Cardiac muscle cell (in vitro differentiated cells and primary cell): ENCODE measurements around the gene PRRC2B. TPM values are rescaled to one million over a fixed set of nuclear protein-coding genes. Genes with fewer than 3 reads are reported as not detected.

ENCODE experiments used
- DNase-seq, 2 donors: peaks; one replicate each; pipeline versions ENCODE4 v3.0.0 to v3.0.0-alpha.2; 2010 to 2017; ENCODE audit warnings: low read depth in 1 of 2, low spot score in 1 of 2
- H3K27ac ChIP-seq: fragments of 200-600 bp; sonication (generic); 2 replicates; pipeline ENCODE4 v1.5.1; 2016
- H3K27me3 ChIP-seq: fragments of 200-600 bp; sonication (generic); 2 replicates; pipeline ENCODE4 v1.6.0; 2016; ENCODE audit warnings: control low read depth
- H3K36me3 ChIP-seq: fragments of 200-600 bp; sonication (generic); 2 replicates; pipeline ENCODE4 v1.5.1; 2016; ENCODE audit warnings: control low read depth
- H3K4me1 ChIP-seq: fragments of 200-600 bp; sonication (generic); 2 replicates; pipeline ENCODE4 v1.8.1; 2017; ENCODE audit warnings: low read depth, mild to moderate bottlenecking, mixed run types
- H3K4me3 ChIP-seq: fragments of 200-600 bp; sonication (generic); 2 replicates; pipeline ENCODE4 v1.5.1; 2016; ENCODE audit warnings: mild to moderate bottlenecking
- H3K9me3 ChIP-seq: fragments of 200-600 bp; sonication (generic); 2 replicates; pipeline ENCODE4 v1.5.1; 2017; ENCODE audit warnings: low read depth, mild to moderate bottlenecking, control low read depth
- polyA plus RNA-seq: library from polyadenylated mRNA; unstranded; fragments of >200 nt; fragmentation: Nextera tagmentation; extraction: Ambion mirVana; gene quantifications from 2 replicates; pipeline ENCODE4 v1.2.1, GENCODE V29; 2016
- total RNA-seq: library from RNA; depleted of rRNA; stranded (reverse); fragments of >200 nt; gene quantifications from 2 replicates; pipeline ENCODE4 v1.2.3, GENCODE V29; 2016
- TF ChIP-seq, protein P1 (sequence below): IDR thresholded peaks from 2 replicates; pipeline ENCODE4 v1.5.1; 2012; ENCODE audit warnings: low read depth, mild to moderate bottlenecking, low read length

Gene PRRC2B
- total and polyA plus RNA-seq, 2 experiments from 2014 or later: 71.1 to 259 TPM

DNA sequence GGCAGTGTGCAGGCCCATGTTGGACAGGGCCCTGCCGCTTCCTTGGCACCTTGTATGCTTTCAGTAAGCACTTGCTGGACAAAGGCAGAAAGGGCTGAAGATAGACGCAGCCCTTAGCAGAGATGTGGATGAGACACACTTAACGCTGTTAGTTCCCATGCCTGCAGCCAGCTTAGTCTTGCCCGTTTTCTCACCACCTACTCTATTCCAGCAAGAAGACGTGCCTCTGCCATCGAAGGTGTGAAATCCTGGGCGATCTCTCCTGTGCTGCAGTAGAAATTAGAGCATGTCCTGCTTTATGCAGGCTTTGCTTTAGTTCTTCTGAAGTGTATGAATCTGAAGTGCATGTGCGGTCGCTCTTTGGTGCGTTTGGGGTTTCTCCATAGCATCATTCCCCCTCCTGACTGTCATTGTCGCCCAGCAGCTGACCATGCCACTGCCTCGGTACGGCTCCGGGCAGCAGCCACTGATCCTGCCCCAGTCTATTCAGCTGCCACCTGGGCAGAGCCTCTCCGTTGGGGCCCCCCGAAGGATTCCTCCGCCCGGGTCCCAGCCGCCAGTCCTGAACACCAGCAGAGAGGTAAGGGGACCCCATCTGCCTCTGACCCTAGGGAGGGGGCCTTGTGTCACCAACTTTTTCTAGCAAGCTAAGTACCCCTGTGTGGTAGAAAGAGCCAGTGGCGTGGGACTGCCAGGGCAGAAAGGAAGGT, 97.3 kb downstream of the PRRC2B start:
- no peaks in the 10 kb centered on the region for H3K9me3 ChIP-seq
- no peaks in the 10 kb centered on the region for H3K4me1 ChIP-seq
- peaks cover 92% of the 10 kb centered on the region for H3K36me3 ChIP-seq
- TF ChIP-seq, protein P1, sequence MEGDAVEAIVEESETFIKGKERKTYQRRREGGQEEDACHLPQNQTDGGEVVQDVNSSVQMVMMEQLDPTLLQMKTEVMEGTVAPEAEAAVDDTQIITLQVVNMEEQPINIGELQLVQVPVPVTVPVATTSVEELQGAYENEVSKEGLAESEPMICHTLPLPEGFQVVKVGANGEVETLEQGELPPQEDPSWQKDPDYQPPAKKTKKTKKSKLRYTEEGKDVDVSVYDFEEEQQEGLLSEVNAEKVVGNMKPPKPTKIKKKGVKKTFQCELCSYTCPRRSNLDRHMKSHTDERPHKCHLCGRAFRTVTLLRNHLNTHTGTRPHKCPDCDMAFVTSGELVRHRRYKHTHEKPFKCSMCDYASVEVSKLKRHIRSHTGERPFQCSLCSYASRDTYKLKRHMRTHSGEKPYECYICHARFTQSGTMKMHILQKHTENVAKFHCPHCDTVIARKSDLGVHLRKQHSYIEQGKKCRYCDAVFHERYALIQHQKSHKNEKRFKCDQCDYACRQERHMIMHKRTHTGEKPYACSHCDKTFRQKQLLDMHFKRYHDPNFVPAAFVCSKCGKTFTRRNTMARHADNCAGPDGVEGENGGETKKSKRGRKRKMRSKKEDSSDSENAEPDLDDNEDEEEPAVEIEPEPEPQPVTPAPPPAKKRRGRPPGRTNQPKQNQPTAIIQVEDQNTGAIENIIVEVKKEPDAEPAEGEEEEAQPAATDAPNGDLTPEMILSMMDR: no peak
- DNase-seq: no peak
- H3K27ac ChIP-seq: no peak overlapping the region
- H3K27me3 ChIP-seq: no peaks in the 10 kb centered on the region
- H3K4me3 ChIP-seq: no peak overlapping the region

DNA sequence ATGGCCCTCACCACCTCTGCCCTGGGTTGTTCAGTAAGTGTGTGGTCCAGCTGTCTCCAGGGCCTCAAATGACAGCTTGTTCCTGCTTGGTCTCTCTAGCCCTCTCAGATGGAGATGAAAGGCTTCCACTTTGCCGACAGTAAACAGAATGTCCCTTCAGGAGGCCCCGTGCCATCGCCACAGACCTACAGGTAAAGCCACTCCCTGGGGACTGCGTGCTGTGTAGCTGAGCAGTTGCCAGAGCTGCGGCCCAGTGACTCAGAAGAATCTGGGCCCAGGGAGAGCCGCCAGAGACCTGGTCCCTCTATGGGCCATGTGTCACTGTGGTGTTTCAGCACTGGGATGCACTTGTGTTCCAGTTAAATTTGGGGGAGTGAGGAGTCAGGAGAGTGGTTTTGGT, 98.2 kb downstream of the PRRC2B start:
- TF ChIP-seq, protein P1: no peak
- Histone ChIP-seq H3K27ac (no peak overlapping the region), H3K9me3 (no peaks in the 10 kb centered on the region)

DNA sequence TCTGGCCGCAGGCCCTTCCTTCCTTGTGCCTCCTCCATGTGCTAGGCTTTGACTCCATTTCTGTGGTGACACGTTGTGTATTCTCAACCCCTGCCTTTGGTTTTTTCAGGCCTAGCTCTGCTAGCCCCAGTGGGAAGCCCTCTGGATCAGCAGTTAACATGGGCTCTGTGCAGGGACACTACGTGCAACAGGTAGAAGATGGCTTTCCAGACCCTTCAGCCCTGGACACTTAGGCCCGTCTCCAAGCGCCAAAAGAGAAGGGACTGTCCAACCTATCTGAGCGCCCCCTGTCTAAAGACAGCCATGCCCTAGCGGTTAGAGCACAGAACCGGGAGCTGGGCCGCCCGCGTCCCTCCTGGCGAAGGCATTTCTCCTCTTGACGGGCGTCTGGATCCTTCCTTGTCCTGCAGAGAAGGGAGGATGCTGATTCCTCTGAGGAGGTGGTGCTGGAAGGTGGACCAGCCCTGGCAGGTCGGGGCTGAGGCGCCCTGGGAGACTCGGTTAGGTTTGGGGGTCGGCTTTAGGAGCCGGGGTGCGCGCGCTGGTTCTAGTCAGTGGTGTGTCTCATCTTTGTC, 100.5 kb downstream of the PRRC2B start:
- no peak overlapping the region for H3K4me3 ChIP-seq
- DNase-seq: no peak
- TF ChIP-seq, protein P1: no peak
- H3K27me3 ChIP-seq: no peaks in the 10 kb centered on the region
- H3K36me3 ChIP-seq: peaks cover 88% of the 10 kb centered on the region
- no peaks in the 10 kb centered on the region for H3K4me1 ChIP-seq
- H3K9me3 ChIP-seq: no peaks in the 10 kb centered on the region
- no peak overlapping the region for H3K27ac ChIP-seq

More for the DNA sequence above, 98.2 kb downstream of the PRRC2B start:
- H3K4me1 ChIP-seq: no peaks in the 10 kb centered on the region
- DNase-seq: no peak
- H3K36me3 ChIP-seq: peaks cover 91% of the 10 kb centered on the region
- H3K4me3 ChIP-seq: no peak overlapping the region
- H3K27me3 ChIP-seq: no peaks in the 10 kb centered on the region

DNA sequence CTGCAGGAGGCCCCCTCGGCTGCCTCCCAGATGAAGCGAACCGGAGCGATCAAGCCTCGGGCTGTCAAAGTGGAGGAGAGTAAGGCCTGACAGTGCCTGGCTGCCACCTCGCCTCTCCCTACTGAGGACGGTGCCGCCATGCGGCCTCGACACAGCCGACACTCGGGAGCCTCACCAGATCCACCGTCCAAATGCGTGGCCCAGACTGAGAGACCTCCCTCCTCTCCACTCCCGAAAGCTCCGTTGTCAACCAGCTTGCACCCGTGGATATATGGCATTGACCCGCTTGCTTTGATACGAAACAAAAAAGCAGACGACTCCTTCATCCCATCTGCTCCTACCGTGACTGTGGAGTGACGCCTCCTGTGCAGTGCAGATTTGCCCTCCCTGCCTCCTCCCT, 101.9 kb downstream of the PRRC2B start:
- no peak overlapping the region for H3K27ac ChIP-seq
- DNase-seq: no peak
- no peaks in the 10 kb centered on the region for H3K27me3 ChIP-seq
- H3K4me1 ChIP-seq: no peaks in the 10 kb centered on the region
- H3K9me3 ChIP-seq: no peaks in the 10 kb centered on the region
- no peak overlapping the region for H3K4me3 ChIP-seq
- H3K36me3 ChIP-seq: peaks cover 82% of the 10 kb centered on the region
- TF ChIP-seq, protein P1: no peak

DNA sequence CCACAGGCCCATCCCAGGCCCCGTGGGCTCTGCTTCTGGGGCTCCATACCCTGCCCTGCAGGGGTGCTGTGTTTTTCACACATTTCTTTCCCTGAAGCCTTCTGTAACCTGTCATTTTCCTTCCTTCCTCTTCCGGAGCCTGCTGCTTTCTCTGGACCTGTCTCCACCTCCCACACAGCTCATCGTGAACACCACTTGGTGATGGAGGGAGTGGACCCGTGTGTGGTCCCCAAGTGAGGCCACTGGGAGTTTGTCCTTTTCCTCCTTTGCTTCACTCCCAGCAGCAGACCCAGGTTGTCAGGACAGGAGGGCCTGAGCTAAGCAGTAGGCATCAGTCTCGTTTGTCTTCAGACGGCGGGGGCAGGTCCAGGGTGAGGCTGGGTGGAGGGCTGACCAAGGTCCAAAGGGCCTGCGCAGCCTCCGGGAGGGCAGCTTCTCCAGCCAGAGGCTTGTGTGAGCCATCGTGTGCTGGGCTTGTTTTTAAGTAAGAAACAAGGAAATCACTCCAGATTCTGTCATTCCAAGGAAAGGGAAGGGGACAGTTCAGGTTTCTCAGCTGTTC, 103.0 kb downstream of the PRRC2B start:
- TF ChIP-seq, protein P1: no peak
- Histone ChIP-seq H3K36me3 (peaks cover 71% of the 10 kb centered on the region), H3K9me3 (no peaks in the 10 kb centered on the region), H3K4me1 (no peaks in the 10 kb centered on the region), H3K27ac (peak overlapping the region; percentile 23), H3K4me3 (no peak overlapping the region), H3K27me3 (no peaks in the 10 kb centered on the region)
- no peak for DNase-seq
